ENCODE results near the gene RDX. TPM values are rescaled to one million over a fixed set of nuclear protein-coding genes. Genes with fewer than 3 reads are reported as not detected.

RDX gene
- total and polyA plus RNA-seq, 2 of the 8 experiments (the other 6 are each of a cell fraction or from before 2014, with no cell fraction given), result 27.4 to 100 TPM

DNA sequence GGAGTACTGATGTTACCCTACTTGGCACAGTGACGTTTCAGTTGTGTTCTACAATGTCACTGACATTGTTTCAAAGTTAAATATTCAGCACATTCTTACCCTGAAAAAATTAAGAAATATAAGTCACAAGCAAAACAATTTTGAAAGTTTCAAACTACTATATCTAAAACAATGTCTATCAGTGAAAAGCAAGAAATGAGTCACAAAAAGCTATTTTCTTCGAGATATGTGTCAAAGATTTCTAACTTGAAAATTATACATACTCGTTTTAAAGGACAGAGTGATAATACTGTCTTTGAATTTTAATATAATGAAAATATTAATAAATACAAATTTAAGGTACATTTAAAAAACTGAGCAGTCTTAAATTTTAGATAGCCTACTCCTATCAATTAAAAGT is 42.9 kb downstream of the RDX start:
- Histone ChIP-seq H3K36me3 (ENCODE audit: control insufficient read depth in 2 of 4, insufficient read depth in 4 of 4, low read length in 3 of 4) (peaks cover 3 to 58% (median 24%) of the 10 kb centered on the region in 4 experiments), H2BK5ac (ENCODE audit: low read depth, low read length) (no peak overlapping the region), H3K18ac (ENCODE audit: extremely low read depth, low read length) (no peak overlapping the region), H2BK20ac (ENCODE audit: low read length) (no peak overlapping the region), H3K23me2 (ENCODE audit: low read depth, low read length) (no peaks in the 10 kb centered on the region), H2BK12ac (ENCODE audit: low read depth, low read length) (no peak overlapping the region), H3K27ac (ENCODE audit: low read depth, low read length) (no peak overlapping the region), H2AFZ (ENCODE audit: low read length) (no peak overlapping the region), H3K9ac (replicated peaks in 1 of 4; ENCODE audit: extremely low read depth in 1 of 4, low read depth in 3 of 4, low read length in 3 of 4) (no peak overlapping the region), H3K4me1 (replicated peaks in 1 of 4; ENCODE audit: control insufficient read depth in 3 of 4, insufficient read depth in 4 of 4, low read length in 3 of 4) (no peaks in the 10 kb centered on the region), H3K14ac (ENCODE audit: insufficient read length) (no peak overlapping the region), H3K4ac (replicated peaks; ENCODE audit: insufficient read length, low read depth, low read length) (no peak overlapping the region), H2AK5ac (ENCODE audit: low read depth, low read length) (no peak overlapping the region), H3K79me2 (ENCODE audit: control insufficient read depth in 1 of 2, insufficient read depth in 2 of 2, low read length in 2 of 2) (no peaks in the 10 kb centered on the region), H2BK15ac (ENCODE audit: low read length) (no peak overlapping the region), H3K27me3 (replicated peaks in 1 of 4; ENCODE audit: control insufficient read depth in 3 of 4, extremely low read depth in 1 of 4, insufficient read depth in 3 of 4, low read length in 3 of 4) (peaks cover 0 to 1% (median 0%) of the 10 kb centered on the region in 4 experiments; a peak in 1 of 7 replicates), H3K23ac (ENCODE audit: insufficient read length) (no peak overlapping the region), H4K5ac (ENCODE audit: insufficient read length, low read depth, low read length) (no peak overlapping the region), H4K91ac (replicated peaks; ENCODE audit: insufficient read length, low read length) (no peak overlapping the region), H3K79me1 (ENCODE audit: low read depth, low read length) (no peaks in the 10 kb centered on the region), H3K56ac (replicated peaks; ENCODE audit: insufficient read length, low read depth, low read length) (no peak overlapping the region), H3K4me3 (ENCODE audit: extremely low read depth in 1 of 4, insufficient read depth in 2 of 4, low read depth in 3 of 4, low read length in 4 of 4) (no peak overlapping the region), H4K8ac (ENCODE audit: extremely low read depth, insufficient read depth, low read length) (no peak overlapping the region), H4K20me1 (replicated peaks in 1 of 2; ENCODE audit: control insufficient read depth in 1 of 2, insufficient read depth in 2 of 2, low read length in 2 of 2) (no peaks in the 10 kb centered on the region), H3K9me3 (ENCODE audit: insufficient read depth in 2 of 2, low read depth in 1 of 2, low read length in 1 of 2) (no peaks in the 10 kb centered on the region), H2BK120ac (replicated peaks; ENCODE audit: low read depth, low read length) (no peak overlapping the region), H3K4me2 (ENCODE audit: insufficient read depth in 1 of 2, low read depth in 2 of 2, low read length in 2 of 2) (no peak overlapping the region)
- WGBS, 2 experiments (ENCODE audit: extremely low coverage in 1 of 2, insufficient coverage in 1 of 2, insufficient read length in 1 of 2, insufficient replicate concordance in 2 of 2, low coverage in 1 of 2, low lambda C conversion rate in 2 of 2, missing lambda C conversion rate in 1 of 2), result 92% methylated on average over 3 of the region's 3 CpGs; no CpG with 5 or more reads in 1 of the 2 experiments
- POLR2A ChIA-PET (ENCODE audit: partially characterized antibody), result no interaction called here
- CTCF ChIA-PET (ENCODE audit: partially characterized antibody), result no interaction called here
- TF ChIP-seq CREB1 (IDR thresholded peaks at IDR 0.05) (no peak), ASH2L (IDR thresholded peaks at IDR 0.05; ENCODE audit: low read length) (no peak), TAF1 (IDR thresholded peaks at IDR 0.05; ENCODE audit: low read depth, low read length) (no peak), SP1 (IDR thresholded peaks at IDR 0.05; ENCODE audit: low read depth, low read length) (no peak), KDM5A (IDR thresholded peaks at IDR 0.05; ENCODE audit: low read length) (no peak), YY1 (IDR thresholded peaks at IDR 0.05; ENCODE audit: low read depth, low read length) (no peak), RBBP5 (IDR thresholded peaks at IDR 0.05; ENCODE audit: borderline replicate concordance, low read depth, low read length) (no peak), JUN (IDR thresholded peaks at IDR 0.05; ENCODE audit: low read depth, low read length) (no peak), RFX5 (IDR thresholded peaks at IDR 0.05; ENCODE audit: borderline replicate concordance, low read depth, low read length) (no peak), CHD2 (IDR thresholded peaks at IDR 0.05; ENCODE audit: low read length) (no peak), RXRA (IDR thresholded peaks at IDR 0.05; ENCODE audit: insufficient read depth, low read depth, low read length) (no peak)
- TF ChIP-seq, protein P1, sequence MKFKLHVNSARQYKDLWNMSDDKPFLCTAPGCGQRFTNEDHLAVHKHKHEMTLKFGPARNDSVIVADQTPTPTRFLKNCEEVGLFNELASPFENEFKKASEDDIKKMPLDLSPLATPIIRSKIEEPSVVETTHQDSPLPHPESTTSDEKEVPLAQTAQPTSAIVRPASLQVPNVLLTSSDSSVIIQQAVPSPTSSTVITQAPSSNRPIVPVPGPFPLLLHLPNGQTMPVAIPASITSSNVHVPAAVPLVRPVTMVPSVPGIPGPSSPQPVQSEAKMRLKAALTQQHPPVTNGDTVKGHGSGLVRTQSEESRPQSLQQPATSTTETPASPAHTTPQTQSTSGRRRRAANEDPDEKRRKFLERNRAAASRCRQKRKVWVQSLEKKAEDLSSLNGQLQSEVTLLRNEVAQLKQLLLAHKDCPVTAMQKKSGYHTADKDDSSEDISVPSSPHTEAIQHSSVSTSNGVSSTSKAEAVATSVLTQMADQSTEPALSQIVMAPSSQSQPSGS (IDR thresholded peaks at IDR 0.05; ENCODE audit: low read length), result no peak
- TF ChIP-seq, protein P2, sequence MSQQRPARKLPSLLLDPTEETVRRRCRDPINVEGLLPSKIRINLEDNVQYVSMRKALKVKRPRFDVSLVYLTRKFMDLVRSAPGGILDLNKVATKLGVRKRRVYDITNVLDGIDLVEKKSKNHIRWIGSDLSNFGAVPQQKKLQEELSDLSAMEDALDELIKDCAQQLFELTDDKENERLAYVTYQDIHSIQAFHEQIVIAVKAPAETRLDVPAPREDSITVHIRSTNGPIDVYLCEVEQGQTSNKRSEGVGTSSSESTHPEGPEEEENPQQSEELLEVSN (IDR thresholded peaks at IDR 0.05), result no peak
- FAIRE-seq, result no peak
- no peak for DNase-seq (ENCODE audit: low read depth in 1 of 2, low spot score in 2 of 2)

All from H1 (cell line).